ENCODE measurements around the gene DPM3.

DPM3 gene

DNA sequence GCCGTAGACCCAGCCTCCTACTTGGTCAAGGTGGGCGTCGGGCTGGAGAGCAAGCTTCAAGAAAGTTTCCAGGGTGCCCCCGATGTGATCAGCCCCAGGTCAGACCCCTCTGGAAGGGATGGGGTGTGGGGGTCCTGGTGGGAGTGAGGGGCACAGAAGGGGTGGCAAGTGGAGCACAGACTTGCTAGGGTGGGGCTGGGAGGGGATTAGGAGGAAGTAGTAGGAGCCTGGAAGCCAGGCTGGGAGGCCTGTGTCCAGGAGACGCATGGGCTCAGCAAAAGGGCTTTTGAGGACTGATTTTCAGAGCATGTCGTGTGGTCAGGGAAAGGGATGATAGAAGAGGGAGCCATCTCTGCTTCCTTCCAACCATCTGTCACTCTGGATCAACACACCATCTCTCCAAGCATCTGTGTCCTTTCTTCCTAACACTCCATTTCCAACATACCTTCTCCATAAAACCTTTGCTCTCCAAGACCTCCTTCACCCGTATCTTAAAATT, 41.8 kb upstream of the DPM3 start:
- DNase-seq (ENCODE audit: extremely low spot score) = no peak
- TF ChIP-seq ZNF384 (IDR thresholded peaks at IDR 0.05) (no peak), L3MBTL2 (conservative IDR thresholded peaks at IDR 0.05) (no peak), SUZ12 (IDR thresholded peaks at IDR 0.05) (no peak), ELF4 (IDR thresholded peaks at IDR 0.05) (no peak), HDGF (IDR thresholded peaks at IDR 0.05; ENCODE audit: borderline replicate concordance) (no peak), FOXA1 (IDR thresholded peaks at IDR 0.05) (no peak), FOXM1 (IDR thresholded peaks at IDR 0.05; ENCODE audit: borderline replicate concordance) (no peak), LEF1 (IDR thresholded peaks at IDR 0.05; ENCODE audit: borderline replicate concordance) (no peak), TARDBP (IDR thresholded peaks at IDR 0.05) (no peak), SP1 (IDR thresholded peaks at IDR 0.05) (no peak), FOXK2 (IDR thresholded peaks at IDR 0.05) (no peak), BHLHE40 (IDR thresholded peaks at IDR 0.05; ENCODE audit: borderline replicate concordance) (no peak)
- CTCF ChIA-PET = interaction anchor here (0.6 kb wide), 1 partner anchor 120 kb away, joined by 3 read pairs; no protein-coding TSS in a partner anchor
- POLR2A ChIA-PET = no interaction called here

DNA sequence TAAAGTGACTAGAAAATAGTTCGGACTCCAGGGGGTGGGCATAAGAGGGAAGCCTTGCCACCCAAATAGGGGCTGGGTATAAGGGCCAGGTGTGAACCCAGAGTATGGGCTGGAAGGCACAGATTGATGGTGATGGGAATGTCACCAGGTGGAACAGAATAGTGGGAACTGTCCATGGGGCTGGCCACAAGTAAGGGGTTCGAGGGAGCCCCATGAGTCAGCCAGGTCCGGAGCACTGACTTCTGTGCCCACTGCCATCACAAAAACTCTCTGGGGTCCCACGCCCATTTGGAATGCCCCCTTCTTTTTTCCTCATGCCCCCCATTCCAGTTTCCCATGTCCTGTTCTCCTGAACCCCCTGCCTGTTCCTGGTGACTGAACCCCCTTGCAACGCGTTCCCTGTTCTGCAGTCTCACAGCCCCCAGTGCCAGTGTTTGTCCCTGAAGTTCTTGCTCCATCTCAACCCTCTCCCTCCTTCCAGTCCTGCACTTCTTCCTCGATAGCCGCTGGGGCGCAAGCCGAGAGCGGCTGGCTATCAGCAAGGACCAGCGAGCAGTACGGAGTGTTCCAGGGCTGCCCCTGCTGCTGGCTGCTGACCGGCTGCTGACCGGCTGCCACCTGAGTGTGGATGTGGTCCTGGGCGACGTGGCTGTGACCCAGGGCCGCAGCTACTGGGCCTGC, 41.2 kb upstream of the DPM3 start:
- DNase-seq (ENCODE audit: extremely low spot score) = no peak
- TF ChIP-seq BHLHE40 (IDR thresholded peaks at IDR 0.05; ENCODE audit: borderline replicate concordance) = no peak
- TF ChIP-seq ZNF384 (IDR thresholded peaks at IDR 0.05) = no peak
- TF ChIP-seq L3MBTL2 (conservative IDR thresholded peaks at IDR 0.05) = no peak
- no peak for TF ChIP-seq FOXA1 (IDR thresholded peaks at IDR 0.05)
- TF ChIP-seq FOXK2 (IDR thresholded peaks at IDR 0.05) = no peak
- no peak for TF ChIP-seq NFRKB (IDR thresholded peaks at IDR 0.05)
- TF ChIP-seq ELF4 (IDR thresholded peaks at IDR 0.05) = no peak
- no peak for TF ChIP-seq HDGF (IDR thresholded peaks at IDR 0.05; ENCODE audit: borderline replicate concordance)
- TF ChIP-seq ARNT (IDR thresholded peaks at IDR 0.05) = no peak
- TF ChIP-seq TARDBP (IDR thresholded peaks at IDR 0.05) = no peak
- TF ChIP-seq FOXM1 (IDR thresholded peaks at IDR 0.05; ENCODE audit: borderline replicate concordance) = no peak
- TF ChIP-seq SUZ12 (IDR thresholded peaks at IDR 0.05) = no peak
- no peak for TF ChIP-seq SP1 (IDR thresholded peaks at IDR 0.05)
- no peak for TF ChIP-seq CTBP1 (IDR thresholded peaks at IDR 0.05; ENCODE audit: borderline replicate concordance)
- no peak for TF ChIP-seq LEF1 (IDR thresholded peaks at IDR 0.05; ENCODE audit: borderline replicate concordance)
- TF ChIP-seq, protein P1, sequence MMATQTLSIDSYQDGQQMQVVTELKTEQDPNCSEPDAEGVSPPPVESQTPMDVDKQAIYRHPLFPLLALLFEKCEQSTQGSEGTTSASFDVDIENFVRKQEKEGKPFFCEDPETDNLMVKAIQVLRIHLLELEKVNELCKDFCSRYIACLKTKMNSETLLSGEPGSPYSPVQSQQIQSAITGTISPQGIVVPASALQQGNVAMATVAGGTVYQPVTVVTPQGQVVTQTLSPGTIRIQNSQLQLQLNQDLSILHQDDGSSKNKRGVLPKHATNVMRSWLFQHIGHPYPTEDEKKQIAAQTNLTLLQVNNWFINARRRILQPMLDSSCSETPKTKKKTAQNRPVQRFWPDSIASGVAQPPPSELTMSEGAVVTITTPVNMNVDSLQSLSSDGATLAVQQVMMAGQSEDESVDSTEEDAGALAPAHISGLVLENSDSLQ (IDR thresholded peaks at IDR 0.05) = no peak
- CTCF ChIA-PET = interaction anchor here (0.6 kb wide), 1 partner anchor 120 kb away, joined by 3 read pairs; no protein-coding TSS in a partner anchor
- POLR2A ChIA-PET = interaction anchor here (1.0 kb wide), 1 partner anchor 12 kb away, joined by 4 read pairs; no protein-coding TSS in a partner anchor

DNA sequence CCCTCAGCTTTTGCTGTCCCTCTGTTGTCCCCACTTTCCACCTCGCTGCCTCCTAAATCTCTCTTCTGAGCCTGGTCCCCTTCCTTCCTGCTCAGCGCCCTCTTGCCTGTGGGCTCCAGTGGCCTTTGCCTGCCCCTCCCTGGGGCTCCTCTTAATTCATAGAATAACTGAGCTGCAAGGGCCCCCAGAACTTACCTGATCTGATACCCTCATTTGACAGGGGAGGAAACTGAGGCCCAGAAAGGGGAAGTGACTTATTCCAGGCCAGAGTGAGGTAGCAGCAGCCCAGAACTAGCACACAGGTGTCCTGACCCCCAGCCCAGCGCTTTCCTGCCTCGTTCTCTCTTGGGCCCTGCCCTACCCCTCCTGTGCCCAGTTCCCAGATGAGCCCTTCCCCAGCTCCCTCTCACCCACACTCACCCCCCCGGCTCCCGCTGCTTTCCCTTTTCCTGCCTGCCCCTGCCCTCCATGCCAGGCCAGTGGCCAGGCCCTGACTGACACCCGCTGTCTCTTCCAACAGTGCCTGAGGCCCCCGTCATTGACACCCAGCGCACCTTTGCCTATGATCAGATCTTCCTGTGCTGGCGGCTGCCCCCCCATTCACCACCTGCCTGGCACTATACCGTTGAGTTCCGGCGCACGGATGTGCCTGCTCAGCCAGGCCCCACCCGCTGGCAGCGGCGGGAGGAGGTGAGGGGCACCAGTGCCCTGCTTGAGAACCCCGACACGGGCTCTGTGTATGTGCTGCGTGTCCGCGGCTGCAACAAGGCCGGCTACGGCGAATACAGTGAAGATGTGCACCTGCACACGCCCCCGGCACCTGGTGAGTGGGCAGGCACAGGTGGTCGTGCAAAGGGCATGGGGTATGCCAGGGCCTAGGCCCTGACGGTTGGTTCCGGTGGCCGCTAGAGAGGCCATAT, 39.0 kb upstream of the DPM3 start:
- DNase-seq (ENCODE audit: extremely low spot score) = no peak
- no peak for TF ChIP-seq FOXM1 (IDR thresholded peaks at IDR 0.05; ENCODE audit: borderline replicate concordance)
- TF ChIP-seq FOXA1 (IDR thresholded peaks at IDR 0.05) = no peak
- CTCF ChIA-PET = no interaction called here
- POLR2A ChIA-PET = interaction anchor here (1.0 to 3.1 kb wide), 2 partner anchors 15 to 34 kb away, joined by 3 to 22 read pairs; no protein-coding TSS in a partner anchor

DNA sequence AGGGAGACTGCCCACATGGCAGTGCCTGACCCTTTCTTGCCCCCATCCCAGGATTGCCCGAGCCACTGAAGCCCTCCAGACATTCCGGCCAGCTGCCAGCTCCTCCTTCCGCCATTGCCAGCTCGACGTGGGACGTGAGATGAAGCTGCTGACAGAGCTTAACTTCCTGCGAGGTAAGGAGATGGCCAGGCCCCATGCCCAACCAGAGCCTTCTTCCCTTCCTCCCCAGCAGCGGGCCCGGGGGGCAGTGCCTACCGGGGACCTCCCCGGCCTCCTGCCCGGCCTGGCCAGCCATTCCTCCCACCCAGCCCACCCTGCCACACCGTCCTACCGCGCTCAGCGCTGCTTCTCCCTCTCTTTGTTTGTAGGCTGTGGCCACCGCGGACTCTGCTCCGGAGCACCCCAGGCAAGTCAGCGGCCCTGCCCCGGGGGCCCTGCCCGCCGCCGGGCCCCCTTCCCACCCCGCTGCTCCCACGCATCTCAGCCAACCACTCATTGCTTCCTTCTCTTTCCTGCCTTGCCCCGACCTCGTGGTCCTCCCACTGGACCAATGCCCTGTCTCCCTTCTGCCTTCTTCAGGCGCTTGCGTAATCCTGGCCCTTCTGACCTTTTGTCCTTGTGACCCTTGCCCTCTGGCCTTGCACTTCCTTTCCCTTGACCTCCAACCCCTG, 38.2 kb upstream of the DPM3 start:
- CTCF ChIA-PET = interaction anchor here (2.0 kb wide), 1 partner anchor 11 kb away, joined by 6 read pairs; no protein-coding TSS in a partner anchor
- POLR2A ChIA-PET = interaction anchor here (1.0 to 3.1 kb wide), 2 partner anchors 15 to 33 kb away, joined by 3 to 22 read pairs; no protein-coding TSS in a partner anchor

DNA sequence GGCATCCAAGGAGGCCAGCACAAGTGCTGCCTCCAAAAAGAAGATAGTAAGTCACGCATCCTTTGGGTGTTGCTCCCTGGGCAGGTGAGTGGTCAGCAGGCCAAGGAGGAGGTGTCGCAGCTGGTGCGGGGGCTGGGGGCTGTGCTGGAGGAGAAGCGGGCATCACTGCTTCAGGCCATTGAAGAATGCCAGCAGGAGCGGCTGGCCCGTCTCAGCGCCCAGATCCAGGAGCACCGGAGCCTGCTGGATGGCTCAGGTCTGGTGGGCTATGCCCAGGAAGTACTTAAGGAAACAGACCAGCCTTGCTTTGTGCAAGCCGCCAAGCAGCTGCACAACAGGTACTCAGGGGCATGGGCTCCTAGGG, 37.6 kb upstream of the DPM3 start:
- CTCF ChIA-PET = interaction anchor here (1.3 to 2.0 kb wide), 2 partner anchors 10 to 15 kb away, joined by 6 to 14 read pairs; no protein-coding TSS in a partner anchor
- no peak for DNase-seq (ENCODE audit: extremely low spot score)
- POLR2A ChIA-PET = interaction anchor here (1.0 to 3.1 kb wide), 3 partner anchors 16 to 49 kb away, joined by 3 to 22 read pairs (median 3); no protein-coding TSS in a partner anchor
- TF ChIP-seq HDGF (IDR thresholded peaks at IDR 0.05; ENCODE audit: borderline replicate concordance) (no peak), TARDBP (IDR thresholded peaks at IDR 0.05) (no peak), FOXM1 (IDR thresholded peaks at IDR 0.05; ENCODE audit: borderline replicate concordance) (no peak), SP1 (IDR thresholded peaks at IDR 0.05) (no peak), ELF4 (IDR thresholded peaks at IDR 0.05) (no peak), ZNF384 (IDR thresholded peaks at IDR 0.05) (no peak), CTBP1 (IDR thresholded peaks at IDR 0.05; ENCODE audit: borderline replicate concordance) (no peak), BHLHE40 (IDR thresholded peaks at IDR 0.05; ENCODE audit: borderline replicate concordance) (no peak), FOXA1 (IDR thresholded peaks at IDR 0.05) (no peak), LEF1 (IDR thresholded peaks at IDR 0.05; ENCODE audit: borderline replicate concordance) (no peak), ARNT (IDR thresholded peaks at IDR 0.05) (no peak), SUZ12 (IDR thresholded peaks at IDR 0.05) (no peak), NFRKB (IDR thresholded peaks at IDR 0.05) (no peak), FOXK2 (IDR thresholded peaks at IDR 0.05) (no peak), L3MBTL2 (conservative IDR thresholded peaks at IDR 0.05) (no peak)
- TF ChIP-seq, protein P1 (IDR thresholded peaks at IDR 0.05) = no peak

More for the DNA sequence above, 38.2 kb upstream of the DPM3 start:
- no peak for DNase-seq (ENCODE audit: extremely low spot score)
- no peak for TF ChIP-seq SUZ12 (IDR thresholded peaks at IDR 0.05)
- TF ChIP-seq FOXM1 (IDR thresholded peaks at IDR 0.05; ENCODE audit: borderline replicate concordance) = no peak
- TF ChIP-seq, protein P1 (IDR thresholded peaks at IDR 0.05) = no peak
- TF ChIP-seq LEF1 (IDR thresholded peaks at IDR 0.05; ENCODE audit: borderline replicate concordance) = no peak
